ENCODE measurements around the gene CIRBP.

The CIRBP gene

DNA sequence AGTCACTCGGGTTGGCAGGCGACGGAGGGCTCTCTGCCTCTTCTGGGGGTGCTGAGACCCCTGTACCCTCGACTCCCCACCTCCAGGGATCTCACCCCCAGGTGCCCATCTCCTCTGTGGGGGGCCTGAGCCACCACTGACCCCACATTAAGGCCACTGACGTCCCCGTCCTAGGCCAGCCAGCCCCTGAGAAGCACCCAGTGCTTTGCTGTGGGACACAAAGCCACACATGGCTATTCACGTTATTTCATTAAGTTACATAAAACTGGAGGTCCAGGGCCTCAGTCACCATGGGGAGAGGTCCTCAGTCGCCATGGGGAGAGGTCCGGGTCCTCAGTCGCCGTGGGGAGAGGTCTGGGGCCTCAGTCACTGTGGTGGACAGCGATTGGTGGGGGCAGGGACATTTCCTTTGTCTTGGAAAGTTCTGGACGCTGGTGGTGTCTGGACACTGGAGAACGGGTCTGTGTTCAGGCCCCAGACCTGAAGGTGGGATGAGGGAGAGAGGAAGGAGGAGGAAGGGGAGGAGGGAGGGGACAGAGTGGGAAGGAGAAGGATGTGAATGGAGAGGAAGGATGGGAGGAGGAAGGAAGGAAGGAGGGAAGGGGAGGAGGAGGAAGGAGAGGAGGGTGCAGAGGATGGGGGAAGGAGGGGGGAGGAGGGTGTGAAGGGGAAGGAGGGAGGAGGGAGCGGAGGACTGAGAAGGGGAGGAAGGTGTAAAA lies 12.6 kb downstream of the CIRBP start:
- no peak for DNase-seq (ENCODE audit: low read depth)

DNA sequence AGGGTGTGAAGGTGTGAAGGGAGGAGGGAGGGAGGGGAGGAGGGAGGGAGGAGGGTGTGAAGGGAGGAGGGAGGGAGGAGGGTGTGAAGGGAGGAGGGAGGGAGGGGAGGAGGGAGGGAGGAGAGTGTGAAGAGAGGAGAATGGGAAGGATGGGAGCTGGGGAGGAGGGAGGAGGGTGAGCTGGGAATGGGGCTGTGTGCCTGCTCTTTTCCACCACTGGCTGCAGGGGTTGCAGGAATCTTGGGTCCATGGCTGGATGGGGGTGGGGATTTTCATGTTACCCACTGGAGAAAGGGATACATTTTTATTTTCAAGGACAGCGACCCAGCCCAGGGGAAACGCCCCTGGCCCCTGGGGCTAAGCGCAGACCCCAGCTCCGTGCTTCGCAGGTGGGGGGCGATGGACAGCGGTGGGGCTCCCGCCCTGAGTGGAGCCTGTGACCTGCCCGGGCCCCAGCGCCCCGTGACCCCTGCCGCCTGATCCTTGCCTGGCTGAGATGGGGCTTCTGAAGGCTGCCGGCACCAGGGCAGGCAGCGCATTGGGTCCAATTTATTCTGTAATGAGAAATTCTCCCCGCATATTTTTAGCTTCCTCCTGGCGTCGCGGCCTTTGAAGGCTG lies 13.6 kb downstream of the CIRBP start:
- DNase-seq (ENCODE audit: low read depth): no peak

DNA sequence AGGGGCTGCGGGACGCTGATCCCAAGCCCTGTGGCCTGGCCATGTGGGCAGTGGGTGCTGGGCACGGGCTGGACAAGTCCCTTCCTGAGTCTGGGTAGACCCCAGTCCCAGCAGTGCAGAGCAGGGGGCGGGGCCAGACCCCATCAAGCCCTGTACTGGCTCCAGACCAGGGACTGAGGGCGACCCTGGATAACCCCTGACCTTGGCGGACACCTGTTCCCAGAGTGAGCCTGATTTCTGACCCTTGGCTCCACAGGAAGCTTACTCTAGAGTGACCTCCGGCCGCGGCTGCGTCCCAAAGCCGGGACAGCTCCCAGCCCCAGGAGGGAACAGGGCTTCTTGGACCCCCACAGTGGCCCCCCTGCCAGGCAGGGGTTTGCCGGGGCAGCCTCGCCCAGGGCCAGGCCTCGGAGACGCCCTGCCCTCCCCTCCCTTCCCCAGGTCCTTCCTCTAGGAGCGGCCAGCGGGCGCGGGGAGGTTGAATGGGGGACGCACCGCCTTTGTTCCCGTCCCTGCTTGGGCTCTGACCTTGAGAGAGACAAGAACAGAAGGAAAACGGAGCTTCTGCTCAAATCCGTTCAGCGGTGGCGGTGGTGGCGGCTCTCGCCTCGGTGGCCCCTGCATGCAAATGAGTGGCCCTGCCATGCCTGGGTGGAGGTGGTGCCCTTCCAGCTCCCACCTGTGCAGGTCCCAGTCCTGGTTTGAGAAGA lies 14.2 kb downstream of the CIRBP start:
- DNase-seq (ENCODE audit: low read depth): no peak

DNA sequence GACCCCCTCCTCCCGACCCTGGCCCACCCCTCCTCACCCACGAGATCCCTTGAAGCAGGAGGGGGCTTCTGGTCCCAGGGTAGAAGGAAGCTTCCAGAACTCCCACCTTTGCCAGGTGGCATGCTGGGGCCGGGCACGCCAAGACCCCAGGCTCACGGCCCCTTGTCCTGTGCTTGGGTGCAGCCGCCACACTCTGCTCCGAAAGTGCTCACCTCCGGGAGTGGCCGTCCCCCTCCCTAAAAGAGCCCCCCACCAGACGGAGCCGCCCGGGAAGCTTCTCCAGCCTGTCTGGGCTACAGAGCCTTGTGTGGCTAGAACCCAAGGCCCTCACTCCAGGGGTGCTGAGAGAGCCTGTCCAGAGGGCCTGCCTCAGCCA lies 14.8 kb downstream of the CIRBP start:
- no peak for DNase-seq (ENCODE audit: low read depth)

DNA sequence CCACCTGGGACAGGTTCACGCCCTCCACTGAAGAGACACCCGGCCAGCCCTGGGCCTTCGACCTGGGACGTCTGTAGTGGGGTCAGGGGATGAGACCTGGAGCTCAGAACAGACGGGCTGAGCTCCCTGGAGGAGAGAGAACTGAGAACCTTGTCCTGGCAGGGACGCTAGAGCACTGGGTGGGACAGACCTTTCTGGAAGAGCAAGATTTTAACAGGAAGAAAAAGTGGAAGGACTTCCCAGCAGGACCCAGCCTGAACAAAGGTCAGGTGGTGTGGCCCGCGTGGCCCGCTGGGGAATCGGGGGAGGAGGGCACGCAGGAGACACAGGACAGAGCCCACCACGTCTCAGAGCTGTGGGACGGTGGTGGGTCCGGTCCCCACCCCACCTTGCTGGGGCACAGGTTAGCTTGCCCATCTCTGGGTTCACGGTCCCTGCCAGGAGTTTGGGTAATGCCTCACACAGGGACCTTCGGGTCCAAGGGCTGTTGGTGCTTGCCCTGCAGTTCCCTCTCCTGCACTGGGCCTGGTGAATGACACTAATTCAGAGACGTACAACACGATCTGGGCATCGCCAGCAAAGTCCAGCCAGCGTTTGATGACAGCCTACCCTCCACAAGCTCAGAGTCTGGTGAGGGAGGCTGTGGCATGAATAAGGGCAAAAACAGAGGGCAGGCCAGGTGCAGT lies 15.3 kb downstream of the CIRBP start:
- no peak for DNase-seq (ENCODE audit: low read depth)

DNA sequence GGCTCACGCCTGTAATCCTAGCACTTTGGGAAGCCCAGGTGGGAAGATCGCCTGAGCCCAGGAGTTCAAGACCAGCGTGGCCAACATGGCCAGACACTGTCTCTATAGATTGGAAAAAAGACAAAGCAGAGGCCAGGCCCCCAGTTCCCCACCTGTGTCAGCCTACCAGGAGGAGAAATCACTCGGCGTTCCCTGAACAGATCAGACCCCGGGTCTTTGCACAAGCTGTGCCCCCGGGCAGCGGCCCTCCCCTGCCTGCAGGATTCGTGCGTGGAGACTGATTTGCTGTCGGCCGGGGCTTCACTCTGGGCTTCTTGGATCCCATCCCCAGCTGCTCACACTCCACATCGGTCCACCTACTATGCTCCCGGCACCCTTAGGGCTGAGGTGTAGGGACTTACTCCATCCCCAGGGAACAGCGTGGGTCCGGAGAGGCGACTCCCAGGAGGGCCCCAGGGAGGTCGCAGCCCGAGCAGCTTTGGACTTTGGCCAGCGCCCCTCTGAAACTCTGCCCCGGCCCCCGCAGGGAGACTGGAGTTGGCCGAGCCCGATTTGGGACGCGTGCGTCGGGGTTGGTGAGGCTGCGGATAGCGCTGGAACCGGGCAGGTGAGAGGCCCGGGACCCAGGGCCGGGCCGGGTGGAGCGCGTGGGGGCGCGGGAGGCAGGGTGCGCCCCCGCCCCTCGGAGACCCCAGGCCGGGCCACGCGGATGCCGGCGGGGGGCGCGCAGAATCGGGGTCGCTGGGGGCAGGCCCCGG lies 16.0 kb downstream of the CIRBP start:
- DNase-seq (ENCODE audit: low read depth): no peak

DNA sequence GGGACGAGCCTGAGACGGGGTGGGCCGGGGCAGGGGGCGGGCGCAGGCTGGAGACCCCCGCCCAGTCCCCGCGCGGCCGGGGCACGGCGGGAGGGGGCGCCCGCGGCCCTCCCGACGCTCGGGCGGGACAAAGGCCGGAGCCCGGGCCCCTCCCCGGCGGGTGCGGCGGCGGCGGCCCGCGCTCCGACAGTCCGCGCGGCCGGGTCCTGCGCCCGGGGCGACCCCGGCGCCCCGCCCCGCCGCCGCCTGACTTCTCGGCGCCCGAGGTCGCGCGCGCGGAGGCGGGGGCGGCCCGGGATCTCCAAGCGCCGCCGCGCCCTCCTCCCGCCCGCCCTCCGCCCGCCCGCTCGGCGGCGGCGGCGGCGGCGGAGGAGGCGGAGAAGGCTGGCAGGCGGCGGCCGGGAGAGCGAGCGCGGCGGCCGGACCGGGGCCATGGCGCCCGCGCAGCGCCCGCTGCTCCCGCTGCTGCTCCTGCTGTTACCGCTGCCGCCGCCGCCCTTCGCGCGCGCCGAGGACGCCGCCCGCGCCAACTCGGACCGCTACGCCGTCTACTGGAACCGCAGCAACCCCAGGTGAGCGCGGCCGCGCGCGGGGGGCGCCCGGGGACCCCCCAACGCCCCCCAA lies 16.7 kb downstream of the CIRBP start, which contains the start of gene EFNA2:
Gene EFNA2, plus strand, starts transcription at position 137 of the 624 bp plus-strand sequence. Its CDS starts 296 bp downstream, at position 433.
- no peak for DNase-seq (ENCODE audit: low read depth)

DNA sequence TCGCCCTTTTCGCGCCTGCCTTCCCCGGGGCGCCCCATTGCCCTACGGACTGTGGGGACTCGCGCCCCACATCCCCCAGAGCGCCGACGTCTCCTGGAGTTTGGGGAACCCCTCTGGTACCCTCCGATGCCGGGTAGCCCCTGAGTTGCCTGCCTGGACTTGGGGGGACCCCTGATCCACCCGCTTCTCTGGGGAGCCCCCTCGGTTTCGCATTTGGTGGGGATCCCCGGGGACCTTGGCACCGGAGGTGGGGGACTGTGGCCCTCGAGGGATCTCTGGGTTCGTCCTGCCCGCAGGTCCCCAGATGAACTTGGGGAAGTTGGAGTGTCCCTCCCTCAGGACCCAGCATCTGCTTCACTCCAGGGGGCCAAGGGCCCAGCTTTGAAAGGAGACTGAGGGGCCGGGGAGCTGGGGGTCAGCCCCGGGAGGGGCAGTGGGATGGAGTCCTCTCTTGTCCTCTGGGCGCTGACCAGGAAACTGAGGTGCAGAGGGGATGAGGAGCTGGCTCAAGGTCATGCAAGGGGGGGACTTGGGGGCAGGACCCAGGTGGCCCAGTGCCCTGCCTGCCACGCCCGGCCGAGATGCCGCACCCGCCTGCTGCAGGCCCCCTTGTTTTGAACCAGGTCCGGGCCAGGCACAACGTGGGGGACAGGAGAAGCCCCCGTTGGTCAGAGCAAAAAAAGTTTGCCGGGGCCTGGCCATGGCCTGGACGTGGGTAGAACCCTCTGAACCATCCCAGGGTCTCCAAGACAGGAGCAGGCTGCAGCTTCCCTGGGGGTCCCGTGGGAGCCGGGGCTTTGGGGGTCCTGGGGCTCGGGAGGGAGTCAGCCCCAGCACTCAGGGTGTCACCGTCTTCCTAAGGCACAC lies 17.6 kb downstream of the CIRBP start:
- DNase-seq (ENCODE audit: low read depth): no peak

DNA sequence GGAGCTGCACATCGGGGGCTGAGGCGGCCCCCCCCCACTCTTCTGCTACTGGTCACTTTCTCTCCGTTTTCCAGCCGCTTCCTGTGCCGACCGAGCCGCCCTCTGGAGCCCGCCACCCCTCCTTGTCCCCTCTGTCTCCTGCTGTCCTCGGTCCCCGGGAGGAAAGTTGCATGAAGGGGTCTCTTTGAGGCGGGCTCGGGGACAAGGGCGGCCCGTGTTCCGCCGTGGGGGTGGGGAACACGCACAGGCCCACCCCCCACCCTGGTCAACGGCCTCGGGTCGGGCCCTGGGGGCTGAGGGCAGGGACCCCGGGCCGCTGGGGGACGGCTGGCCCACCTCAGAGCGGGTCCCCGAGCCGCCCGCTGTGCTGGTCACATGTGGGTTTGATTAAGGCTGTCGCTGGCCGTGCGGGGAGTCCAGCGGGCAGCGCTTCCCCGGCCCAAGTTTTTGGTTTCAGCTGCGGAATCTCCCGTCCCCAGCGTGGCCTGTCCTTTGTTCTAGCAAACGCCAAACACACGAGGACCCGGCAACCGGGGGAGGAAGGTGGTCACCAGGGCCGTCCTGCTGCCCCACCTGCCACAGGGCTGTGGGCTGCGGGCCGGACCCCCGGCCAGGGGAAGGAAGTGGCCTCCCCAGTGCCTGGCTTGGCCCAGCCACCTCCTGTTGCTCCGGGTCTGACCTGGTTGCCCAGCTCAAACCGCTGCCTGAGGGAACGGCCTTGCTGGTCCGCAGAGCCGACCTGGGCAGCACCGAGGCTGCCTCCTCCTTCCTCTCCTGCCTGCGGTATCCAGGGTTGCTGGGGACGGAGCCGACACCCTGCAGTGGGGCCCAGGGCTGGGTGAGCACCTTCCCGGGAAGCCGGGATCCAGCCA lies 18.5 kb downstream of the CIRBP start:
- DNase-seq (ENCODE audit: low read depth): no peak

DNA sequence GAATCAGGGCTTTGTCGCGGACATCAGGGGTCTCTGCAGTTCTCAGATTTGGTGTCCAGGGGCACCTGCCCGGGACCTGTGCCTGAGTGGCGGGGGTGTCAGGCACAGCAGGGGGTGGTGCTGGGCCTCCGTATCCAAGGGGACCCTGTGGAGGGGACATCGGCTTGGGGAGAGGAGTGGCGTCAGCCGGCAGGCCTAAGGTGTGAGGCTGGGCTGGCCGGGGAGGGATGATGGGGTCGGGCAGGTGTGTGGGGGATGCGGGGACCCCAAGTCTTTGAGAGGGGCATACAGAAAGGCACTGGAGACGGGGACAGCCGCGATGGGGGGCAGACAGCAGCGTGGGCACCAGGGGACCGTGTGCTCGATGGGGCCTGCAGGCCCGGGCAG lies 19.1 kb downstream of the CIRBP start:
- DNase-seq (ENCODE audit: low read depth): no peak

DNA sequence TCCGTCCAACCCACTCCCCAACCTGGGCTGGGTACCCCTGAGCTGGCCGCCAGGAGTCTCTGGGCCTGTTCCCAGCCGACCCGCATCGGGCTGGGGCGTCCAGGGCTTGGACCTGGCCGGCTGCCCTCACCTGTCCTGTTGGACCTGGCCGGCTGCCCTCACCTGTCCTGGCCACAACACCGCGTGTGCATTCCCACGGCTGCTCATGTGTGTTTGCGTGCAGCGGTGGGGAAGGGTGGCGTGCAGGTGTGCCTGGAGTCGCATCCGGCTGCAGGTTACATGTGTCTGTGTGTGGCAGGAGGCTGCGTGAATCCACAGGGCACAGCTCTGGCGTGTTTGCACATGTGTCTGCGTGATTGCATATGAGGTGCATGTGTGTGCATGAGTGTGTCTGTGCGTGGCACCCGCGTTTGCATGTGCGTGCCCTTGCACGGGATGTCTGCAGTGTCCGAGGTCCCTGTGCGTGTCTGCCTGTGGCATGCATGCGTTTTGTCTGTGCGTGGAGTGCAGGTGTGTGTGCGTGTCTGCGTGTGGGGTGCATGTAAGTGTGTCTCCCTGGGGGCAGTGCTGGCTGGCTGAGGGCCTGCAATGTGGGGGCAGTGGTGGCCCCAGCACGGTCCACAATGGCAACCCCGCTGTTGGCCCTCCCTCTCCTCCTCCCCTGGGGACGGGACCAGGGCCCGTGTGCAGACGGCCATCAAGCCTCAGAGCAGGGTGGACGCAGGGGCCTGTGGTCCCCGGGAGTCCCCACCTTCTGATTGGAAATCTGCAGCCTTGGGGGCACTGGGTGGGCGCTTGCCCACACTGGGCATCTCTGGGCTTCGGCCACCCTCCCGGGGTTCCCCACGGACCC lies 19.9 kb downstream of the CIRBP start:
- DNase-seq (ENCODE audit: low read depth): no peak

DNA sequence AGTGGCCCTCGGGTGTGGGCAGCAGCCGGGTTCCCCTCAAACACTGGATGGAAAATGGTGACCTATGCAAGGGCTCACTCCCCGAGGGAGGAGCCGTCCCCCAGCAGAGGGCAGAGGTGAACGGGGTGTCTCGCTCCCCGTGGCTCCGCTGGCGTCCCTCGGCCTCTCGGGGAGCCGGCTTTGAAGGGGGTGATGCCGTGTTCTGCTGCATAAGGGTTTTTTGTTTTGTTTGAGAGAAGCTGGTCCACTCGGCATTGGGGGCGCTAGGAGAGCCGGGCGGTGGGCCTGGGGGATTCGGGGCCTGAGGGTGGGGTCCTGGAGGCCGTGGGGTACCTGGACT lies 20.5 kb downstream of the CIRBP start:
- no peak for DNase-seq (ENCODE audit: low read depth)

DNA sequence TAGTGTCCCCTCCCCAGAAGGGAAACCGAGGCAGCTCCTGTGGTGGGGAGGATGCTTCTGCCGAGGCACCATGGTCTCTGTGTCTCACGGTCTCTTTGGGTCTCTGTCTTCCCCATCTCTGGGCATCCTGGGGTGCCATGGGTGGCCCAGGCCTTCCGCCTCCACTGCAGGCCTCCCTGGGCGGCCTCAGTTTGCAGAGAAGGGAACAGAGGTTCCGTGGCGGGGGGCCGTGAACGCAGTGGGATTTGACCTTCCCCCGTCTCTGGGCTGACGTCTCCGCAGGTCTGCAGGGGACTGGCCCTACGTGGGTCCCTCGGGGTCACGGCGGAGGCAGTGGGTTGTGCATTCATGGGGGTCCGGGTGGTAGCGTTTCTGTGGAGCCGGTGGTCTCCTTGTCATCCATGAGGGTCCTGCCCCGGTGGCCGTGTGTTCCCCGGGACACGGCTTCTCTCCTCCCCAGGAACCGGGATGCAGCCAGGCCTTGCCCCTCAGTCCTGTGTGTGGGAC lies 21.1 kb downstream of the CIRBP start:
- no peak for DNase-seq (ENCODE audit: low read depth)

DNA sequence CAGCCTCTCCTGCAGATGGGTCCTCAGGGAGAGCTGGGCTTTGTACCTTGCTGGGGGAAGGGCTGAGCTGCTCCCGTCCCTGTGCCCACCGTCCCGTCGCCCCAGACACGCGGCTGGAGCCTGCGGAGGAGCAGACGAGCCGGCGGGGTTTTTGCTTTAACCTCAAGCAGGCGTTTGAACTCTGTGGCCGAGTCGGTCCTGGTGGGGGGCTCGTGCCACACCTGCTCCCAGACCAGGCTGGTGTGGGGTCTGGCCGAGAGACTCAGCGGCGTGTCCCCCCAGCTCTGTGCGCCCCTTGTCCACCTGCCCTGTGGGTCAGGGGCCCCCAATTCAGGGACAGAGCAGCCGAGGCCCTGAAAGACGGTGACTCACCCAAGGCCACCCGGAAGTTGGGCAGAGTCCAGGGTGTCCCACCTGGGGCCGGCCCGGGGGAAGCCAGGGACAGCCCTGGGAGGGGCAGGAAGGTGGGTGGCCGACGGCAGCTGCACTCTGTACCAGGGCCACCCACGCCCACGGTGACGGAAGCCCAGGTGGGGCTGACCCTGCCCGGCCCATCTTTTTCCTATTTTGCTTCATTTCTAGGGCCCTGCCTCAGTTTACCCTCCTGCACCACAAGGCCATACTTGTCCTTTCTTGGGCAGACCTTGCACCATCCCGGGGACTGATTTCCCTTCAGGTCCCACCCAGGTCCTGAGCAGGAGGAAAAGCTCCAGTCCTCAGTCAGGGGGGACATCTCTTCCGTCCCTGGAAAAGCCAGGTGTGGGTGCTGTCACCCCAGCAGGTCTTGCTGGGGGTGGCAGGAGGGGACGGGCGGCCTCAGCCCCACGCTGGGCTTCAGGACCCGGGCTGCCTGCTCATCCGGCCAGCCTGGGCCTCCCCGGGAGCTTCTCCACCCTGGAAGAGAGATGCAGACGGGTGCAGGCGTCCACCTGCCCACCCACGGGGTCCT lies 21.8 kb downstream of the CIRBP start:
- no peak for DNase-seq (ENCODE audit: low read depth)

DNA sequence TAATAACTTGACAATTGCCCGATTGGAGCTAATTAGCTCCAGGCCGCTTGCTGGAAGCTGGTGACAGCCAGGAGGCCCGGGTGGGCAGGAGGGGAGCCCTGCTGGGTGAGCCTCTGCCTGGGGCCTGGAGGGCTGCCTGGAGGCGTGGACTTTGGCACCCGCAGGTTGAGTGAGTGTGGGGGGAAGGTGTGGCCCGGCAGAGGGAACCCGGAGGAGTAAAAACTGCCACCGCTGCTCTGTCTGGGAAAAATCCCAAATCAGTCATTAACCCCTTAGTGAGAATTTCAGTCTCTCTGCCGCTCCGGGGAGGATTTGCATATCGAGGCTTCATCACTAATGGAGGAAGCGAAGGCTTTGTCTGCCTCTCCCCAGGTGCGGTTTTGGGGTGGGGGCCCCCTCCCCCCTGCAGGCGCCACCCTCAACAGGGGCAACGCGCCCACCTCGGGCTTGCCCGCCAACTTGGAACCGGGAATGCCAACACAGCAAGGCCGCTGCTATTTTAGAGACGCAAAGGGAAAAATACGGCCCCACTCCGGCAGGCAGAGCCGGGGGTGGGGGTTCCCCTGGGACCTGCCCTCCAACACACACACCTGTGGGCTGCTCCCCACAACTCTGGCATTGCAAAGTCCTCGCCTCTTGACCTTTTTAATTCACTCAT lies 22.8 kb downstream of the CIRBP start:
- no peak for DNase-seq (ENCODE audit: low read depth)

DNA sequence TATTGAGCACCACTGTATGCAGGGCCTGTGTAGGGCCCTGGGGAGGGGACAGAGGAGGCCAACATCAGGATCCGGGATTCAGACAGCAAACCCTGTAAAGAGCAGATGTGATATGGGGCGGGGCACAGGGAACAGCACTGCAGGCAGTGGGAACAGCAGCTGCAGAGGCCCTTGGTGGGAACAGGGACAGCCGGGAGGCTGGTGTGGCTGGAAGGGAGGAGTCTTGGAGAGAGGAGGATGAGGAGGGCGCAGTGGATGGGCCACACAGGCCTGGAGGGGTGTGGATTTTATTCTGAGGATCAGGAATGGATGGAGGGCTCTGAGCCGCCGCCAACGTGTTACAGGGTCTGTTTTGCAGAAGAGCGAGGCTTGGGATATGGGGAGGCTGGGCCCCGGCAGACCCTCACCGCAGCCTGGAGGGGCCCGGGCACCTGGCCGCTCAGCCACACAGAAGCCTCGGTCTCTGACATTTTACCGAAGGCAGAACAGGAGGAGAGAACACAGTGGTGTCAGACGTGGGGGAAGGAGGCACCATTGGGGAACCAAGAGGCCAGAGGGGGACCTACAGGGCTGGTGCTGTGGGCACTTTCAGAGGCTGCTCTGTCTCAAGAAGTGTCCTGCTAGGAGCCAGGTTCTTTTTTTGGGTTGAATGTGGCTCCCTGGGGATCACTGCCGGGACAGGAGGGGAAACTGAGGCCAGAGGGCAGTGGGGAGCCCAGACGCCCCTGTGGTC lies 23.5 kb downstream of the CIRBP start:
- DNase-seq (ENCODE audit: low read depth): no peak
